K562 (cell line): ENCODE measurements around the gene SEC14L5. TPM values are rescaled to one million over a fixed set of nuclear protein-coding genes. Genes with fewer than 3 reads are reported as not detected.

Source experiments
- ATAC-seq: fragments of 200-7000 bp; cut with Tn5 transposase; 3 replicates; pipeline ENCODE4 v1.9.1; 2020; ENCODE audit warnings: moderate library complexity
- BruUV-seq: library from RNA; stranded (reverse); fragments of 400-500 nt; replicated peaks from 2 replicates; lab custom pipeline; 2021; lab: Mats Ljungman, UMichigan
- CTCF ChIA-PET: fragments of 300-600 bp; formaldehyde crosslinking; extraction: SDS; loops from one replicate; lab custom pipeline; 2021; ENCODE audit warnings: low intra/inter-chr PET ratio; lab: Yijun Ruan, JAX
- POLR2A ChIA-PET: fragments of 300-600, 350-650 bp; sonication (Branson Sonifier 250); formaldehyde crosslinking; extraction: SDS; loops from one replicate; lab custom pipeline; 2021; ENCODE audit warnings: antibody characterized with exemption, inconsistent platforms; lab: Yijun Ruan, JAX
- DNase-seq, 4 experiments: peaks; one replicate each; pipeline versions ENCODE4 v3.0.0 to v3.0.0-alpha.2; 2011 to 2018; ENCODE audit warnings: low spot score in 3 of 4, mixed read lengths in 3 of 4; ENCODE audit errors: extremely low read depth in 1 of 4
- FAIRE-seq: peaks from 2 replicates; lab custom pipeline; 2011; peaks lifted over from hg19 to GRCh38; lab: Jason Lieb, UNC
- H2AFZ ChIP-seq: 2 replicates; pipeline ENCODE4 v1.6.0; 2011; ENCODE audit warnings: low read depth, low read length, control low read depth, inconsistent platforms
- H3K27ac ChIP-seq: fragments of 200-600 bp; 3 replicates; pipeline ENCODE4 v1.8.0; 2011; ENCODE audit warnings: low read depth, mild to moderate bottlenecking, control low read depth, inconsistent platforms, low read length, moderate library complexity, mixed read lengths; ENCODE audit errors: extremely low read depth
- H3K27me3 ChIP-seq, 2 experiments: fragments of 300-600 bp in 1 of 2; 2 replicates in 1 of 2; 3 replicates in 1 of 2; pipeline versions ENCODE4 v1.6.0 to v1.8.0; 2011; ENCODE audit warnings: inconsistent platforms in 2 of 2, low read length in 2 of 2, mild to moderate bottlenecking in 1 of 2, mixed read lengths in 1 of 2, moderate library complexity in 1 of 2; ENCODE audit not compliant: control insufficient read depth in 2 of 2, insufficient read depth in 2 of 2
- H3K36me3 ChIP-seq: fragments of 300-600 bp; 3 replicates; pipeline ENCODE4 v1.8.0; 2011; ENCODE audit warnings: mild to moderate bottlenecking, low read length, inconsistent platforms; ENCODE audit not compliant: control insufficient read depth, insufficient read depth
- H3K4me1 ChIP-seq, 2 experiments: fragments of 200-600 bp in 1 of 2; replicated peaks in 1 of 2; 2 replicates in 1 of 2; 3 replicates in 1 of 2; pipeline versions ENCODE4 v1.5.1 to v1.8.0; 2011; ENCODE audit warnings: inconsistent platforms in 2 of 2, low read length in 2 of 2, mild to moderate bottlenecking in 1 of 2, mixed read lengths in 1 of 2, moderate library complexity in 1 of 2; ENCODE audit not compliant: control insufficient read depth in 2 of 2, insufficient read depth in 2 of 2
- H3K4me2 ChIP-seq: 2 replicates; pipeline ENCODE4 v1.6.1; 2011; ENCODE audit warnings: low read length, control low read depth, inconsistent platforms, mixed read lengths; ENCODE audit not compliant: insufficient read depth
- H3K4me3 ChIP-seq: fragments of 200-600 bp; sonication (generic), shearing (Covaris generic); 2 replicates; pipeline ENCODE4 v1.5.1; 2016; ENCODE audit warnings: control low read depth, inconsistent platforms
- H3K79me2 ChIP-seq: fragments of 200-600 bp; 3 replicates; pipeline ENCODE4 v1.8.0; 2011; ENCODE audit warnings: low read length, inconsistent platforms; ENCODE audit not compliant: control insufficient read depth, insufficient read depth
- H3K9ac ChIP-seq, 2 experiments: 2 replicates each; pipeline versions ENCODE4 v1.6.0 to v1.6.1; 2011; ENCODE audit warnings: low read depth in 2 of 2, low read length in 2 of 2, control low read depth in 1 of 2, inconsistent platforms in 1 of 2, mild to moderate bottlenecking in 1 of 2, mixed read lengths in 1 of 2; ENCODE audit not compliant: insufficient read depth in 1 of 2
- H3K9me1 ChIP-seq: one replicate; pipeline ENCODE4 v1.6.0; 2011; ENCODE audit warnings: inconsistent platforms, mild to moderate bottlenecking, low read length, moderate library complexity; ENCODE audit not compliant: control insufficient read depth, insufficient read depth
- H3K9me3 ChIP-seq: replicated peaks from 2 replicates; pipeline ENCODE4 v1.5.1; 2011; ENCODE audit warnings: low read depth, low read length, inconsistent platforms; ENCODE audit not compliant: control insufficient read depth, insufficient read depth
- H4K20me1 ChIP-seq: replicated peaks from 2 replicates; pipeline ENCODE4 v1.6.1; 2011; ENCODE audit warnings: low read length, inconsistent platforms, mixed read lengths; ENCODE audit not compliant: control insufficient read depth, insufficient read depth
- ARHGAP35 ChIP-seq: fragments of 450-650 bp; IDR thresholded peaks from 2 replicates; pipeline ENCODE4 v1.6.1; 2018; ENCODE audit not compliant: partially characterized antibody
- ATF4 ChIP-seq: fragments of 450-650 bp; formaldehyde crosslinking; IDR thresholded peaks from 2 replicates; pipeline ENCODE4 v1.4.0; 2022; ENCODE audit warnings: mild to moderate bottlenecking, moderate library complexity
- CEBPB ChIP-seq: fragments of 450-650 bp; IDR thresholded peaks from 2 replicates; pipeline ENCODE4 v1.6.1; 2016; ENCODE audit warnings: missing genetic modification characterization, missing compliant biosample characterization
- KLF1 ChIP-seq: fragments of 450-650 bp; IDR thresholded peaks from 2 replicates; pipeline ENCODE4 v1.6.1; 2016; ENCODE audit warnings: missing genetic modification characterization, missing compliant biosample characterization
- POLR2AphosphoS5 ChIP-seq: IDR thresholded peaks from 2 replicates; pipeline ENCODE4 v1.6.1; 2011; ENCODE audit warnings: mild to moderate bottlenecking, low read depth, low read length, moderate library complexity; ENCODE audit not compliant: control insufficient read depth, insufficient read depth
- PPARD ChIP-seq: fragments of 250-450 bp; sonication (Bioruptor Pico); IDR thresholded peaks from 2 replicates; pipeline ENCODE4 v1.8.0; 2022; ENCODE audit warnings: inconsistent platforms, mild to moderate bottlenecking, moderate library complexity
- TCF7 ChIP-seq: sonication (generic); IDR thresholded peaks from 2 replicates; pipeline ENCODE4 v1.6.1; 2016; ENCODE audit warnings: antibody characterized with exemption, borderline replicate concordance
- ZNF175 ChIP-seq: fragments of 200-800 bp; sonication (Bioruptor generic); IDR thresholded peaks from 2 replicates; pipeline ENCODE4 v1.6.1; 2016; ENCODE audit warnings: low read depth, mild to moderate bottlenecking, missing genetic modification characterization, missing compliant biosample characterization
- WGBS: fragments of 100-300 bp; shearing (Covaris generic); methylation state at CpG from one replicate; pipeline ENCODE4 v1.1.6; 2016; ENCODE audit warnings: low coverage, mixed read lengths; ENCODE audit not compliant: insufficient coverage; ENCODE audit errors: missing lambda C conversion rate; 5-methylcytosine and 5-hydroxymethylcytosine counted together
- in situ Hi-C: fragments of 300-500 bp; cut with MboI; formaldehyde crosslinking; loops from 4 replicates; pipeline ENCODE4 v1.15.0; 2018; ENCODE audit warnings: inconsistent platforms, mixed read lengths
- intact Hi-C: fragments of 100-400 bp; cut with micrococcal nuclease; formaldehyde crosslinking; loops from 2 replicates; pipeline ENCODE4 v1.14.2; 2022
- polyA plus RNA-seq, 8 experiments: library from polyadenylated mRNA; depleted of rRNA in 4 of 8; stranded (reverse) in 5 of 8; unstranded in 3 of 8; fragments of >200 nt; fragmentation: Nextera tagmentation in 2 of 8; fragmentation: Illumina TruSeq in 1 of 8; extraction: Ambion mirVana in 2 of 8; extraction: Trizol in 1 of 8; gene quantifications; 2 replicates each; pipeline versions ENCODE4 v1.2.1 to v1.2.3, GENCODE V29; 2011 to 2014; ENCODE audit warnings: inconsistent platforms in 1 of 8, missing spikeins in 1 of 8
- total RNA-seq, 7 experiments: library from RNA; depleted of rRNA in 6 of 7; stranded (reverse); fragments of >200 nt in 6 of 7; fragmentation: Illumina TruSeq in 2 of 7; extraction: Trizol in 2 of 7; gene quantifications; 2 replicates each; pipeline versions ENCODE4 v1.2.1 to v1.2.3, GENCODE V29; 2011 to 2021; ENCODE audit warnings: low replicate concordance in 1 of 7

SEC14L5 gene
- total and polyA plus RNA-seq, 9 of the 15 experiments (the other 6 are each of a cell fraction or from before 2014, with no cell fraction given) = 0.11 TPM; not detected in 8

DNA sequence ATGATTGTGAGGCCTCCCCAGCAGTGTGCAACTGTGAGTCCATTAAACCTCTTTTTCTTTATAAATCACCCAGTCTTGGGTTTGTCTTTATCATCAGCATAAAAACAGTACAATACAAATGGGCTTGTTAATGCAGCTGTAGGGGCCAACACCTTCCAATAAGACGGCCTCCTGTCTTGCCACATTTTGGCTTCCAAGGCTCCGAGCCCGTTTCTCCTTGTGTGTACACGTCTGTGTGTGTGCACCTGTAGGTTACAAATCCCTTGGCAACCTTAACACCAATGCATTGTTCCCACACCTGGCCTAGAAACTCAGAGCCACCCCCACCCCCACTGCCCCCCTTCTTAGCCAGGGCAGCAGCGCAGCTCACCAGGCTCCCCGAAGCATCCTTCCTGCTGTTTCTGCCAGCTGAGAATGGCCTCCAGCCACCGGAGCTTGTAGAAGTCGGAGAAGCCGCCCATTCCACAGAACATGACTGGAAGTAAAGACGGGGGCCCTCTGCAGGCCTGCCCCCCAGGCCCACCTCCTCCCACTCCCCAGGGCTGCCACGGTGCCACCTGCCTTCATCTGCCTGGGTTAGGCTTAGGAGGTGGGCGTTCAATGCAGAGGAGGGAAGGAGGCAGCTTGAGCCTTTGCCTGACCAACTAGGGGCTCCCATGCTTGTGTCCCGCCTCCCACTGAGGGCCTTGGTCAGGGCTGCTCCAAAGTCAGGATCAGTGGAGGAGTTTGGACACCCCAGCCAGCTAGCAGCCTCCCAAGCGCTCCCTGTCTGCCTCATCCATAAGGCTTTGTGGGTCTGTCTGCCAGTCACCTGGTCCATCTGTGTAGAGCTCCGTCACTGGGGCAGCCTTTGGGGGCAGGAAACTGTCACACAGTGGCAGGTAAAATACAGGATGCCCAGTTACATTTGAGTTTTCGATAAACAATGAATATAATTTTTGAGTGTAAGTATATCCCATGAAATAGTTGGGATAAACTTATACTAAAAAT lies 97.0 kb downstream of the SEC14L5 start:
- in situ Hi-C loops (no loop called here), intact Hi-C loops (no loop called here)
- Histone ChIP-seq H3K27me3 (peaks cover 12 to 47% of the 10 kb centered on the region in 2 experiments), H4K20me1 (no peaks in the 10 kb centered on the region), H2AFZ (no peak overlapping the region), H3K9me1 (no peaks in the 10 kb centered on the region), H3K9ac (no peak overlapping the region), H3K4me3 (no peak overlapping the region), H3K4me2 (no peak overlapping the region), H3K79me2 (no peaks in the 10 kb centered on the region), H3K36me3 (no peaks in the 10 kb centered on the region), H3K9me3 (no peaks in the 10 kb centered on the region), H3K27ac (no peak overlapping the region), H3K4me1 (no peaks in the 10 kb centered on the region)
- CTCF ChIA-PET = no interaction called here
- TF ChIP-seq KLF1 (tag) = no peak
- no peak for TF ChIP-seq ARHGAP35
- TF ChIP-seq ATF4 (CRISPR knock-in tag) = no peak
- TF ChIP-seq PPARD (CRISPR knock-in tag) = no peak
- TF ChIP-seq TCF7 = no peak
- no peak for TF ChIP-seq ZNF175 (CRISPR knock-in tag)
- TF ChIP-seq POLR2AphosphoS5 = no peak
- no peak for TF ChIP-seq CEBPB (tag)
- POLR2A ChIA-PET = interaction anchor here (0.6 to 0.9 kb wide), 3 partner anchors 11 to 13 kb away, joined by 3 to 4 read pairs (median 4); no protein-coding TSS in a partner anchor
- DNase-seq = peak in 1 of 4 experiments; percentile 5
- no peak for ATAC-seq
- WGBS = 8% methylated on average over 16 of the region's 16 CpGs
- no TSS peak for BruUV-seq
- no peak for FAIRE-seq
